ENCODE results near the gene TMEM145.
A peak's percentile ranks its signal among the peaks of the same experiment; 100 is the strongest.

- peak; percentile 89 for TF ChIP-seq CTCF (conservative IDR thresholded peaks at IDR 0.05; ENCODE audit: low read length)
- TF ChIP-seq EZH2phosphoT487 (IDR thresholded peaks at IDR 0.05; ENCODE audit: borderline replicate concordance): no peak
Measured at GRCh38 chr19:42324655-42325307, 11.7 kb downstream of the TMEM145 start.

Measured in Loucy (cell line).